Limb (tissue), 2 donors: Measurements from ENCODE around the gene FCRL1.

Experiments used
- DNase-seq, 2 donors: peaks; one replicate each; pipeline ENCODE4 v3.0.0-alpha.2; 2016; ENCODE audit errors: extremely low spot score in 2 of 2

FCRL1 gene

GRCh38 chr1:157819896-157820295, at the start of gene FCRL1:
FCRL1 (minus strand) TSS chr1:157820120; CDS start chr1:157820037, 83 bp downstream.
- DNase-seq: no peak

DNA sequence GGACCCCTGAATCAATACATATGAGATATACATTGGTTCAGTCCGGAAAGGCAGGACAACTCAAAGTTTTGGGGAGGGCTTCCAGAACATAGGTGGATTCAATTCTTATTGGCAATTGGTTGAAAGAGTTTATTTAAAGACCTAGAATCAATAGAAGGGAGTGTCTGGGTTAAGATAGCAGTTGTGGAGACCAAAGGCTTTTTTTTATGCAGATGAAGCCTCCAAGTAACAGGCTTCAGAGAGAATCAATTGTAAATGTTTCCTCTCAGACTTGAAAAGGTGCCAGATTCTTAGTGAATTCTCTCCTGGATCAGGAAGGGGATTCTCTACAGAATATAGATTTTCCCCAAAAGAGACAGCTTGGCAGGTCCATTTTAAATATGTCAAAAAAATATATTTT, 48.7 kb upstream of the FCRL1 start:
- no peak for DNase-seq

DNA sequence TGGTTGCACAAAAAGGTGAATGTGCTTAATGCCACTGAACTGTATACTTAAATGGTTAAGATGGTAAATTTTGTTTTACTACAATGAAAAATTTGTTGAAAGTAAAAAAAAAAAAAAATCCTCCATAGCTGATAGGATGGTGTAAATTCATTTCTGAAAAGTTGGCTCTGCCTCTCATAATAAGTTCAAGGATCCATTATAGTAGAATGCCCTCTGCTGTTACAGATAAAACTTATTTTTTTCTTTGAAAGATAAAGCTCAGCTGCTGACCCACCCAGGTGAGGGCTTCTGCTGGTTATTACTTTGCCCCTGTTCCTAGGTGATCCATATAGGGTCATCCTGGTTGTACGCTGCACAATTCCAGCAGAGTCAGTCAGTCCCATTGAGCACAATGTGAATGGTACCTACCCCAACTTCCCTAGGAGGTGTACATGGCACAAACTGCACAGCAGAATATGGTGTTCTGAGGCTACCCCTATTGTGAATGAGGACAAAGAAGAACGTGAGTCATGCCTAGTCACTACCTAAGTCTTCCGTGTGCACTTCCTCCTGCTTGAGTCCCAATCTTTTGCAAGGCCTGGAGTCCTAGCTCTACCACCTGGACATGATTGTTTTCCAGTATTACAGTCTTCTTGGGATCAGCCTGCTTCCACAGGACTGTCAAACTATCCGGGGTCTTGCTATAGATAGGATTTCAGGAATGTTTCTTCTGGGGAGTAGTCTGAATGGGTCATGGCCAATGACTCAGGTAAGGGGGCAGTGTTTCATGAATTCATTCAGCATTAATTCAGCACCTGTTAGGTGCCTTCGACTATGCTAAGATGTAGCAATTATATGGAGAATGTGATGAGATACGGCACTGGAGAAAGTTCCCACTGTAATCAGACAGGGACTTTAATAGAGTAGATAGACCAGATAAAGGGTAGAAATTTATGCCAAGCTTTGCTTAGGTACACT, 42.5 kb upstream of the FCRL1 start:
- DNase-seq: no peak

DNA sequence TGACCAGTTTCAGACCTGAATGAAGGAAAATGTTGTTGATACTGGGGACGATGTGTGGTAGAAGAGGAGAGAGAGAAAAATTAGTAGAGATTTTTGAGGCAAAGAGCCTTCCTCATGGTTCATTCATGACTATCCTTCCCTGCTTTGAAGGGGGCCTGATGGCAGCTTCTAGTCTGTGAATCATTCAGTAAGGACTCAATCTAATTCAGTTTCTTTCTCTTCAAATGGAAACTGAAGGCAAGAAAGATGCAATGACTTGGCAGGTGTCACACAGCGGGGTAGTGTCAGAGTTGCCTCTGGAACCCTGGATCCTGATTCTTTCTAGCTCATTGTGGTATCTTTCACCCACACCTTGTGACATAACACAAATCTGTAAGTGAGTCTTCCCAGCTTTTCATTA, 36.6 kb upstream of the FCRL1 start:
- no peak for DNase-seq

DNA sequence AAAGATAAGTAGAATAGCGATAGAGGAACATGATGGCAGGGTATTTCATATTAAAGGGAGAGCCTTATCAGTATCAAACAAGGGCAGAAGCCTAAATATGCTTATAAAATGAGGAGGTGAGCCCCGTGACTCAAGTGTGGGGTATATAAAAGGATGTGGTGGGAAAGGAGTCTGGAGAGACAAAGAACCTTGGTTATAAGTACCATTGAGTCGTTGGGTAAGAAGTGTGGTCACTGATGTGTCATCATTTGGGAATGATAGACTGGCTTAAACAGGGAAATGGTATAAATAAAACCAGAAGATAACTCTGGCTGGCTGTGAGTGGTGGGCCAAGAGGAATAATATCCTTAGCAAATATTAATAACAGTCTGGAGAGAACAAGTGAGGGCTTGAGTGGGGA, 32.6 kb upstream of the FCRL1 start:
- no peak for DNase-seq

DNA sequence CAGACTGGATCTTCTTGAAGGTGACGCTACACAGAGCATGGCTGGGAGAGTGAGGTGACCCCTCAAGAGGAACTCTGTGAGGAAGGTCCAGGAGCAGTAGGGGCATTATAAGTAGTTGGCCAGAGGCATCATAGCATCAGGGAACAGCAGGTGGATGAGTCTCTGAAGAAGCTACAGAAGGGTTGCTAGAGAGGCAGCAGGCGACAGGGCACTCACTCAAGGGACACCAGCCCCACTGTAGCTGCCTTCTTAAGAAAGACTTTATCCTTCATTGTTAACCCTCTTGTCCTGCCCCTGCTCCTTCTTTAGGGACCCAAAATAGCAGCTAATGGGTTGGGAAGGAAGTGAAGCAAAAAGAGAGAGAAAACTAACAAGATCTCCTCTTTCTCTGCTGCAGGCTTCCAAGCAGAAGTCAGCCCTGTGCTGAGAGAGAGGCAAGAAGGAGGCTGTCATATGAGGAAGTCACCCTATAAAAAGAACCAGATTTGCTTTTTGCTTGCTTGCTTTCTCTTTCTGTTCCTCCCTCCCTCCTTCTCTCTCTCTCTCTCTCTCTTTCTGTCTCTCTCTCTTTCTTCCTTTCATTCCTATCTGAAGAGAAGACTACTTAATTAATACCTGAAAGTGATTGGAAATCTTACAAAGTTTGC, 29.4 kb upstream of the FCRL1 start:
- no peak for DNase-seq

- no peak for DNase-seq
Measured at GRCh38 chr1:157844089-157844830, 24.3 kb upstream of the FCRL1 start.

DNA sequence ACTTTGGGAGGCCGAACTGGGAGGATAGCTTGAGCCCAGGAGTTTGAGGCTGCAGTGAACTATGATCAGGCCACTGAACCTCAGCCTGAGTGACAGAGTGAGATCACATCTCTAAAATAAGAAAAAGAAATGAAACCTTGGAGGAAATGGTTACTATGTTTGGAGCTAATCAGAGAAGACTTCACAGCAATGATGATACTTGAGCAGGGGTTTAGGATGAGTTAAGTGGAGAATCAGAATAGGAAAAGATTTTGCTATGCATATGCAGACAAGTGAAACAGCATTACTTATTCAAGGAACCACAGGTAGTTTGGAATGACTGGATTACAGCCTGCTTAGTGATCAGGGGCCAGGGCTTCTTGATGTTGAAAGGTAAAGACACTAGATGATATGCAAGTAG, 23.0 kb upstream of the FCRL1 start:
- DNase-seq: no peak

DNA sequence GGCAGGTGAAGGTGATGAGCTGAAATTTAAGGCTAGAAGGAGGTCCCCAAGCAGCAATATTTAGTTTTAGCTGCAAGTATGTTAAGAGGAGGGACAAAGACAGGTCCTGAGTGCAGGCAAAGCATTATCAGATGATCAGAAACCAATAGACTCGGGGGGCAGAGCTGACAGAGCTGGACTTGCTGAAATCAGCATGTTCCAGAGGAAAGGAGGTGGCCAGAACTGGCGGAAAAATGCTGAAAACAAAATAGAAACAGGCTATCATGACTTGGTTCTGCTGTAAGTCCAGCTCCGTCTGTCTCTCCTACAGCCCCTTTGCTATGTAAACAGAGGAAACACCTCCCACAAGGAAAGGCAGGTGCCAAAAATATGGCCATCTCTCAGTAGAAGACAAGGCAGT, 21.8 kb upstream of the FCRL1 start, which contains the start of gene CD5L:
Gene CD5L (minus strand): TSS at position 101 of the 400 bp plus-strand sequence. CDS start 107 bp downstream, outside the sequence.
- no peak for DNase-seq

GRCh38 chr1:157838966-157839365, 19.0 kb upstream of the FCRL1 start:
- no peak for DNase-seq

- DNase-seq: no peak
Measured at GRCh38 chr1:157834430-157834829, 14.5 kb upstream of the FCRL1 start.

DNA sequence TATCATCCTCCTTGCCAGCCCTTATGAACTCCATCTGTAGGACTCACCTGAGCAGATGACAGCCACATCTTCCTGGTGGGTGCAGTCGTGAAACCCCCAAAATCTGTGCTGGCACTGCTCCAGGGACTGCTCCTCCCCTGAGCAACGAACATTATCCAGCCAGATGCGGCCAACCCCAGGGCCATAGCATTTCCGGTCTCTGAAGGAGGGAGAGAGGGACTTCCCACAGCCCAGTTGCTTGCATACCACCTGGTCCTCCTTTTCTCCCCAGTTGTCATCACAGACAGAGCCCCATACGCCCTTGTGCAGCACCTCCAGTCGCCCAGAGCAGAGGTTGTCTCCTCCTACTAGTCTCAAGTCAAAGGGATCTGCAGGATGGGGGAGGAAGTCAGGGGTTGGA, 13.2 kb upstream of the FCRL1 start:
- no peak for DNase-seq

- DNase-seq: no peak
Measured at GRCh38 chr1:157831968-157832626, 12.2 kb upstream of the FCRL1 start.

DNA sequence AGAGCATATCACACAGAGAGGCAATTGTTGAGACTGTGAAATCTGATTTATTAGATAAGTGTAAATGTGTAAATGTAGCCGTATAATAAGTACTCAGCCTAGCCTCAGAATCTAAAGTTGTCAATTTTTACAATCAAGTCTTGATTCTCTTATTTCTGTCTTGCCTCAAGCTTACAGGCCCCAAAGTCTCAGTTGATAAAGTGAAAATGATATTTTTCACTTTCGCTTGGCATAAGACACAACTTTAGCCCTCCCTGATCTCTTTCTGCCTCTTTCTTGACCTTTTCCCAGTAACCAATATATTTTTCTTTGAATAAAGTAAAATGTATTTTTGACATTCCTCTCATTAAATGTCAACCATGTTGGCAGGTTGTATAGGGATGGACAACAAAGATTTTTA, 11.0 kb upstream of the FCRL1 start:
- no peak for DNase-seq

DNA sequence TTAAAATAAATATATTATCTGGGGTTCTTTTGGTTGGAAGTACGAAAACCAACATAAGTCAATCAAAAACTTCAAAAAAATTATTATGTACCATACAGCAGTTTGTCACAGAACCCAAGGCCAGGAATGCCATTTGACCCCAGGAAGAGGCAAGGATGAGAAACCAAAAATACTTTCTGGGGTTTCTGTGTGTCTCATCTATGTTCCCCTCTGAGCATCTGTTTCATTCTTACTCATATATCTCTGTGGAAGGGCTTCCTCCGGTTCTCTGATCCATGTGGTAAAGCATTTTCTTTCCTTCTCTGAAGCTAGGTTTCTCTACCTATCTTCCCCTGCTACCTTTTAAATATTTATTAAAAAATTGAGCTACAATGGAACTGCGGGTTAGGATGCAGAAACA, 9.8 kb upstream of the FCRL1 start:
- DNase-seq: no peak

DNA sequence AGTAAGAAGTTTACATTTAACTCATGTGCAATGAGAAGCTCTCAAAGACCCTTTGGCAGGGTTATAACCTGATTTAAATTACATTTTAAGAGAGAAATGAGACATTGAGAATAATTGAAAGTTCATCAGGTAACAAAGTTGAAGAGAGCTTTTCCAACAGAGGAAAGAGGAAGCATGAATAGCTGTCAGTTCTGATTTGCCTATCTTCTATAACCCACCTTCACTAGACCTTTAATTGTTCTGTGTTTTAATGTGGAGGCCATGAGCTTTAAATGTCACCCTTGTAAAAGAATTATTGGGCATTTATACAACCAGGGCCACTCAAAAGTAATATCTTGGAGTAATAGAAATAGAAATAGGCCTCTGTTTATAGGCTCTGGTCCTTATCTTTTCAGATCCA, 9.3 kb upstream of the FCRL1 start:
- no peak for DNase-seq

- no peak for DNase-seq
Measured at GRCh38 chr1:157820299-157820698, 379 bp upstream of the FCRL1 start.

DNA sequence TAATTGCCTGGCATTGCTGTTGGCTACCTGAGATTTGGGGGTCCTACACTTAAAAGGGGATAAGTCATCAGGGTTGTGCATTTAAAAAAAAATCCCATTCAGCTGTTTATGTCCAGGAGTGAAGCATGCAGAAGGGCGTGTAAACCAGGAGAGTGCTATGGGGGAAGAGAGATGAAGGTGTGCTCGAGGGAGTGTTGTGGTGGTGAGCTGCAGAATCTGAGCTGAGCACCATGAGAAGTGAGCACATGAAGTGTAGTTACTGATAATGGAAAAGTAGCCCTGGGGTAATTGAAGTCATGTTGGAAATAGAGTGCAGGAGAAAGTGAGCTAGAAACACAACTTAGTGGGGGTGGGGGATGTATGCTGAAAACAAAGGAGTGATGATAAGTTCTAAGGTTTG, 705 bp downstream of the FCRL1 start:
- DNase-seq: no peak

GRCh38 chr1:157813269-157813668, 6.7 kb downstream of the FCRL1 start:
- no peak for DNase-seq

GRCh38 chr1:157806431-157807149, 13.3 kb downstream of the FCRL1 start:
- DNase-seq: no peak

DNA sequence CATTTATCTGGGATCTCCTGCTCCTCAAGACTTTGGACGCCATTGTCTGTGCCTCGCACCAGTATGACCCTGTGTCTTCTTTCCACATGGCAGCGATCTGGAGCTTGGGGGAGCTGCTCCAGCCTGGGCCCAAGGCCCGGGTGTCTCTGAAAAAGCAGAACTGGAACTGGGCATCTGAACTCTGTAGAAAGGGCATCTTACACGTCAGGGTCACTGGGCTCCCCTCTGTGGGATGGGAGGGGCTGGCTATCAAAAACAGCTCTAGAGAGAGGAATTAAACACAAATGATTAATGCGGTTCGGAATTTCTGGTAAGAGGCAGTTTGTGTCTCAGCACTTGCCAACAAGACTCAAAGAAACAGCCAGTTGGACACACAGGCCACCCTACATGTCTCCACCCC, 16.1 kb downstream of the FCRL1 start:
- no peak for DNase-seq
